LNCAP (cell line): ENCODE measurements around the gene TLCD2.

ENCODE experiments used
- TF ChIP-seq, protein P1 (sequence below): fragments of 450-650 bp; IDR thresholded peaks from 2 replicates; pipeline ENCODE4 v1.5.1; 2017; ENCODE audit warnings: mild to moderate bottlenecking

Gene TLCD2

GRCh38 chr17:1731194-1731506 is 21.0 kb upstream of the TLCD2 start:
- TF ChIP-seq, protein P1, sequence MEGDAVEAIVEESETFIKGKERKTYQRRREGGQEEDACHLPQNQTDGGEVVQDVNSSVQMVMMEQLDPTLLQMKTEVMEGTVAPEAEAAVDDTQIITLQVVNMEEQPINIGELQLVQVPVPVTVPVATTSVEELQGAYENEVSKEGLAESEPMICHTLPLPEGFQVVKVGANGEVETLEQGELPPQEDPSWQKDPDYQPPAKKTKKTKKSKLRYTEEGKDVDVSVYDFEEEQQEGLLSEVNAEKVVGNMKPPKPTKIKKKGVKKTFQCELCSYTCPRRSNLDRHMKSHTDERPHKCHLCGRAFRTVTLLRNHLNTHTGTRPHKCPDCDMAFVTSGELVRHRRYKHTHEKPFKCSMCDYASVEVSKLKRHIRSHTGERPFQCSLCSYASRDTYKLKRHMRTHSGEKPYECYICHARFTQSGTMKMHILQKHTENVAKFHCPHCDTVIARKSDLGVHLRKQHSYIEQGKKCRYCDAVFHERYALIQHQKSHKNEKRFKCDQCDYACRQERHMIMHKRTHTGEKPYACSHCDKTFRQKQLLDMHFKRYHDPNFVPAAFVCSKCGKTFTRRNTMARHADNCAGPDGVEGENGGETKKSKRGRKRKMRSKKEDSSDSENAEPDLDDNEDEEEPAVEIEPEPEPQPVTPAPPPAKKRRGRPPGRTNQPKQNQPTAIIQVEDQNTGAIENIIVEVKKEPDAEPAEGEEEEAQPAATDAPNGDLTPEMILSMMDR: no peak

GRCh38 chr17:1730326-1731193 is 20.4 kb upstream of the TLCD2 start:
- TF ChIP-seq, protein P1: no peak

DNA sequence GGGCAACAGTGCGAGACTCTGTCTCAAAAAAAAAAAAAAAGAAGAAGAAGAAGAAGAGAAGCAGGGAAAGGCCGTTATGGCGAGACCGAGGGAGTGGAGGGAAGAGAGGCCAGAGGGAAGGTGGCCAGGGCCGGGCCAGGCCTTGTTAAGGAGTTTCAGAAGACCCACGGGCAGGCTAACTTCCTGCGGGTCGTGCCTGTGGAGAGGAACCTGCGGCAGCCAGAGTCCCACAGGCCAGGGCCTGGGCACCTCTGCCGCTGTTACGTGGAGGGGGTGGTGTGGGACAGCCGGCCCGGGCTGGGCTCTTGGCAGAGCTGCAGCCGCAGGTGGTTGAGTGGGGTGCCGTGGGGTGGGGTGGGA is 19.8 kb upstream of the TLCD2 start:
- TF ChIP-seq, protein P1: no peak

DNA sequence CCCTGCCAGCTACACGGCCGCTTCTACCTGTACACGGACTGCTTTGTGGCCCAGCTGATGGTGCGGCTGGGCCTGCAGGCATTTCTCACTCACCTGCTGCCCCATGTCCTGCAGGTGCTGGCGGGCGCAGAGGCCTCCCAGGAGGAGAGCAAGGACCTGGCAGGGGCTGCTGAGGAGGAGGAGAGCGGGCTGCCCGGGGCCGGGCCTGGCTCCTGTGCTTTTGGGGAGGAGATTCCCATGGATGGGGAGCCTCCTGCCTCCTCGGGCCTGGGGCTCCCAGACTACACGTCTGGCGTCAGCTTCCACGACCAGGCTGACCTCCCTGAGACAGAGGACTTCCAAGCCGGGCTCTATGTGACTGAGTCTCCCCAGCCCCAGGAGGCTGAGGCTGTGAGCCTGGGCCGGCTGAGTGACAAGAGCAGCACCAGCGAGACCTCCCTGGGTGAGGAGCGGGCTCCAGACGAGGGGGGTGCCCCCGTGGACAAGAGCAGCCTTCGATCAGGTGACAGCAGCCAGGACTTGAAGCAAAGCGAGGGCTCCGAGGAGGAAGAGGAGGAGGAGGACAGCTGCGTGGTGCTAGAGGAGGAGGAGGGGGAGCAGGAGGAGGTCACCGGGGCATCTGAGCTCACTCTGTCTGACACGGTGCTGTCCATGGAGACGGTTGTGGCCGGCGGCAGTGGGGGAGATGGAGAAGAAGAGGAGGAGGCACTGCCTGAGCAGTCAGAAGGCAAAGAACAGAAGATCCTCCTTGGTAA is 17.9 kb upstream of the TLCD2 start:
- TF ChIP-seq, protein P1: no peak

DNA sequence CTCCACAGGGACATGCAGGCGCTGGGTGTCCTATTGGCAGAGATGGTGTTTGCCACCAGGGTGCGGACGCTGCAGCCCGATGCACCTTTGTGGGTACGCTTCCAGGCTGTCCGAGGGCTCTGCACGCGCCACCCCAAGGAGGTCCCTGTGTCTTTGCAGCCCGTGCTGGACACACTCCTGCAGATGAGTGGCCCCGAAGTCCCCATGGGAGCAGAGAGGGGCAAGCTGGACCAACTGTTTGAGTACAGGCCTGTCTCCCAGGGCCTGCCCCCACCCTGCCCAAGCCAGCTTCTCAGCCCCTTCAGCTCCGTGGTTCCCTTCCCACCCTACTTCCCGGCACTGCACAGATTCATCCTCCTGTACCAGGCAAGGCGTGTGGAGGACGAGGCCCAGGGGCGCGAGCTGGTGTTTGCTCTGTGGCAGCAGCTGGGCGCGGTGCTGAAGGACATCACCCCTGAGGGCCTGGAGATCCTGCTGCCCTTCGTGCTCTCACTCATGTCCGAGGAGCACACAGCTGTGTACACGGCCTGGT is 17.1 kb upstream of the TLCD2 start:
- TF ChIP-seq, protein P1: no peak

DNA sequence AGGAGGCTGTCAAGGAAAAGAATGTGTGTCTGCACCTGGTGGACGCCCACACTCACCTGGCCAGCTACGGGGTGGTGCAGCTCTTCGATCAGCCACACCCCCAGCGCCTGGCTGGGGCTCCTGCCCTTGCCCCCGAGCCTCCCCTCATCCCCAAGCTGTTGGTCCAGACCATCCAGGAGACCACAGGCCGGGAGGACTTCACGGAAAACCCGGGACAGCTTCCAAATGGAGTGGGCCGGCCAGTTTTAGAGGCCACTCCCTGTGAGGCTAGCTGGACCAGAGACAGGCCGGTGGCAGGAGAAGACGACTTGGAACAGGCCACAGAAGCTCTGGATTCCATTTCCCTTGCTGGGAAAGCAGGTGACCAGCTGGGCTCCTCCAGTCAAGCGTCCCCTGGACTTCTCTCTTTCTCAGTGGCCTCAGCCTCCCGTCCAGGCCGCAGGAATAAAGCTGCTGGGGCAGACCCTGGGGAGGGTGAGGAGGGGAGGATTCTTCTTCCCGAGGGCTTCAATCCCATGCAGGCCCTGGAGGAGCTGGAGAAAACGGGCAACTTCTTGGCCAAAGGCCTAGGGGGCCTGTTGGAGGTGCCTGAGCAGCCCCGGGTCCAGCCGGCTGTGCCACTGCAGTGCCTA is 16.6 kb upstream of the TLCD2 start:
- TF ChIP-seq, protein P1: no peak

DNA sequence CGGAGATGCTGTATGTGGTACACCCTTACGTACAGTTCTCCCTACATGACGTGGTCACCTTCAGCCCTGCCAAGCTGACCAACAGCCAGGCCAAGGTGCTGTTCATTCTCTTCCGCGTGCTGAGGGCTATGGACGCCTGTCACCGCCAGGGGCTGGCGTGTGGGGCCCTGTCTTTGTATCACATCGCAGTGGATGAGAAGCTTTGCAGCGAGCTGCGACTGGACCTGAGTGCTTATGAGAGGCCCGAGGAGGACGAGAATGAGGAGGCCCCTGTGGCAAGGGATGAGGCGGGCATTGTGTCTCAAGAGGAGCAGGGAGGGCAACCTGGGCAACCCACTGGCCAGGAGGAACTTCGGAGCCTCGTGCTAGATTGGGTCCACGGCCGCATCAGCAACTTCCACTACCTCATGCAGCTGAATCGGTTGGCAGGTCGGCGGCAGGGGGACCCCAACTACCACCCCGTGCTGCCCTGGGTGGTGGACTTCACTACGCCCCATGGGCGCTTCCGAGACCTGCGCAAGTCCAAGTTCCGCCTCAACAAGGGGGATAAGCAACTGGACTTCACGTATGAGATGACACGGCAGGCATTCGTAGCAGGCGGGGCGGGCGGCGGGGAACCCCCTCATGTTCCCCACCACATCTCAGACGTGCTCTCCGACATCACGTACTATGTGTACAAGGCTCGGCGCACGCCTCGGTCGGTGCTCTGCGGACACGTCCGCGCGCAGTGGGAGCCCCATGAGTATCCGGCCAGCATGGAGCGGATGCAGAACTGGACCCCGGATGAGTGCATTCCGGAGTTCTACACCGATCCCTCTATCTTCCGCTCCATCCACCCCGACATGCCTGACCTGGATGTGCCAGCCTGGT is 15.7 kb upstream of the TLCD2 start:
- TF ChIP-seq, protein P1: no peak
